ENCODE results near the gene TRMT2A. TPM values are rescaled to one million over a fixed set of nuclear protein-coding genes. Genes with fewer than 3 reads are reported as not detected.
A peak's percentile ranks its signal among the peaks of the same experiment; 100 is the strongest.

TRMT2A gene
- polyA plus RNA-seq, 1 of the 3 experiments (the other 2 are of a cell fraction), result 54.6 TPM

GRCh38 chr22:20155330-20156041, 38.5 kb upstream of the TRMT2A start (continued):
- TF ChIP-seq CHD2 (IDR thresholded peaks at IDR 0.05; ENCODE audit: low read length, partially characterized antibody), result peak; percentile 39
- TF ChIP-seq MEF2A (IDR thresholded peaks at IDR 0.05; ENCODE audit: borderline replicate concordance, low read depth), result no peak
- no peak for TF ChIP-seq FOXM1 (IDR thresholded peaks at IDR 0.05; ENCODE audit: low read depth)
- TF ChIP-seq MAX (IDR thresholded peaks at IDR 0.05; ENCODE audit: low read depth), result peak; percentile 87
- peak; percentile 69; the same call in 1 of the 2 replicates for TF ChIP-seq RFX5 (IDR thresholded peaks at IDR 0.05; ENCODE audit: low read length)
- 0 out of 2 replicates have a peak, but pooled peaks have one; percentile 35 for TF ChIP-seq POLR2AphosphoS5 (IDR thresholded peaks at IDR 0.05; ENCODE audit: low read depth, low read length)
- TF ChIP-seq FOXJ3 (CRISPR knock-in tag; IDR thresholded peaks at IDR 0.05), result no peak
- peak; percentile 99 for TF ChIP-seq MXI1 (IDR thresholded peaks at IDR 0.05; ENCODE audit: low read depth, low read length)
- TF ChIP-seq RXRA (IDR thresholded peaks at IDR 0.05; ENCODE audit: borderline replicate concordance, low read depth), result no peak
- no peak for TF ChIP-seq ZBTB33 (IDR thresholded peaks at IDR 0.05; ENCODE audit: borderline replicate concordance, low read depth)

- H3K36me3 ChIP-seq (replicated peaks in 1 of 2; ENCODE audit: control insufficient read depth in 1 of 2, insufficient read depth in 2 of 2, low read length in 1 of 2), result peaks cover 0 to 2% of the 10 kb centered on the region in 2 experiments
- no peaks in the 10 kb centered on the region for H3K9me3 ChIP-seq
- 0 out of 2 replicates have a peak overlapping the region, but pooled peaks have one; percentile 65 for H2AFZ ChIP-seq (ENCODE audit: low read depth)
- peaks cover 0 to 35% of the 10 kb centered on the region in 2 experiments; a peak in 1 of 4 replicates for H3K4me1 ChIP-seq (ENCODE audit: control insufficient read depth in 1 of 2, insufficient read depth in 2 of 2, low read depth in 1 of 2, low read length in 1 of 2)
- no peaks in the 10 kb centered on the region for H3K27me3 ChIP-seq (ENCODE audit: insufficient read depth)
- H3K4me3 ChIP-seq (ENCODE audit: low read depth in 2 of 2, low read length in 1 of 2), result peak overlapping the region; percentile 61 to 66
- H3F3A ChIP-seq (replicated peaks; ENCODE audit: insufficient read depth), result peaks cover 8% of the 10 kb centered on the region
- H3K9me2 ChIP-seq, result no peaks in the 10 kb centered on the region
- H3K4me2 ChIP-seq, result peak overlapping the region; percentile 96
- H4K20me1 ChIP-seq (ENCODE audit: insufficient read depth), result no peaks in the 10 kb centered on the region
- CTCF ChIA-PET, result interaction anchor here (0.8 to 5.1 kb wide), 13 partner anchors 9 to 239 kb away, joined by 3 to 87 read pairs (median 3); partner anchors contain the start of gene ZNF74
- peaks cover 4% of the 10 kb centered on the region; the same call in 1 of the 2 replicates for H3K79me2 ChIP-seq (ENCODE audit: insufficient read depth)
- TF ChIP-seq CTCF (IDR thresholded peaks at IDR 0.05) (peak; percentile 41; the same call in 1 of the 2 replicates), NRF1 (IDR thresholded peaks at IDR 0.05; ENCODE audit: low read depth, low read length) (no peak)
- POLR2A ChIA-PET, result interaction anchor here (0.9 kb wide), 1 partner anchor 26 kb away, joined by 3 read pairs; no protein-coding TSS in a partner anchor
- H3K9ac ChIP-seq, result peak overlapping the region; percentile 80
- WGBS (ENCODE audit: low lambda C conversion rate), result no CpG with 5 or more reads among the region's 14 CpGs
- H3K27ac ChIP-seq (ENCODE audit: low read depth in 2 of 2, low read length in 1 of 2), result peak overlapping the region; percentile 30 to 83; a peak in 3 of 4 replicates
- peak; percentile 87 for DNase-seq
Observed at GRCh38 chr22:20154602-20155187, 37.7 kb upstream of the TRMT2A start.

Measured in SK-N-SH (cell line).